Measurements from ENCODE around the gene UVRAG.
"Not testable (repeated sequence)": the region's sequence is repeated elsewhere in the genome, so short reads cannot be mapped to it uniquely, and the experiment has no call there.

UVRAG gene

DNA sequence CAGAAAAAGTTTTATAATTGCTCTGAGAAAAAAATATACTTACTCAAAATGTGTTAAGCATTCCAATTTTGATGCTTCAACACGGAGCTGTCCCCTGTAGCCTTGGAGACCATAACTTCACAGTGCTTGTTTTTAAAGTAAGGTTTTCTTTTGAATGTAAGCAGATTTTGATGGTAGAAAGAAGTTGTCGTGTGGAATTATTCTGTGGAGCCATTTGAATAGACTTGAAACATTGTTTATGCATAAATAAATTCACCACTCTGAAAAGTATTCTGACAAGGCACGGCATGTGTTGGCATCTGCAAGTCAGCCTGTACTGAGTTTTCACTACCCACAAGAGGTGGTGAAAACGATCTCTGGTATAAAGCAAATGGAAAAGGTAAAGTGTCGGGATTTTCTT is 115.5 kb downstream of the UVRAG start:
- no peaks in the 10 kb centered on the region for H3K4me1 ChIP-seq

GRCh38 chr11:75931124-75931523 is 116.1 kb downstream of the UVRAG start:
- TF ChIP-seq CTCF (IDR thresholded peaks at IDR 0.05) = no peak
- Histone ChIP-seq H3K36me3 (ENCODE audit: control insufficient read depth, insufficient read depth, low read length) (no peaks in the 10 kb centered on the region), H2AFZ (no peak overlapping the region)

More for the DNA sequence above, 115.5 kb downstream of the UVRAG start:
- H3K9ac ChIP-seq = no peak overlapping the region
- H2AFZ ChIP-seq = no peak overlapping the region
- H3K4me2 ChIP-seq (ENCODE audit: low read length) = no peak overlapping the region
- H3K27ac ChIP-seq = no peak overlapping the region
- H3K36me3 ChIP-seq (ENCODE audit: control insufficient read depth, insufficient read depth, low read length) = no peaks in the 10 kb centered on the region
- no peak for TF ChIP-seq CTCF (IDR thresholded peaks at IDR 0.05)
- peaks cover 7% of the 10 kb centered on the region for H3K79me2 ChIP-seq
- no peak overlapping the region for H3K4me3 ChIP-seq (ENCODE audit: low read depth, low read length)
- H3K27me3 ChIP-seq (ENCODE audit: control insufficient read depth, insufficient read depth, low read length) = no peaks in the 10 kb centered on the region
- no peaks in the 10 kb centered on the region for H3K9me3 ChIP-seq (ENCODE audit: control insufficient read depth, low read length)

GRCh38 chr11:75933736-75934135 is 118.7 kb downstream of the UVRAG start:
- not testable (repeated sequence) for H2AFZ ChIP-seq; H3K79me2 ChIP-seq; H3K4me3 ChIP-seq (ENCODE audit: low read depth, low read length); H3K4me2 ChIP-seq (ENCODE audit: low read length); H3K27ac ChIP-seq; H3K9ac ChIP-seq; H3K4me1 ChIP-seq; H3K27me3 ChIP-seq (ENCODE audit: control insufficient read depth, insufficient read depth, low read length); H3K36me3 ChIP-seq (ENCODE audit: control insufficient read depth, insufficient read depth, low read length); H3K9me3 ChIP-seq (ENCODE audit: control insufficient read depth, low read length)

More at GRCh38 chr11:75931124-75931523, 116.1 kb downstream of the UVRAG start:
- no peaks in the 10 kb centered on the region for H3K27me3 ChIP-seq (ENCODE audit: control insufficient read depth, insufficient read depth, low read length)
- no peaks in the 10 kb centered on the region for H3K4me1 ChIP-seq
- H3K27ac ChIP-seq = no peak overlapping the region
- H3K4me3 ChIP-seq (ENCODE audit: low read depth, low read length) = no peak overlapping the region
- H3K4me2 ChIP-seq (ENCODE audit: low read length) = no peak overlapping the region
- H3K9ac ChIP-seq = no peak overlapping the region
- no peaks in the 10 kb centered on the region for H3K9me3 ChIP-seq (ENCODE audit: control insufficient read depth, low read length)
- peaks cover 7% of the 10 kb centered on the region for H3K79me2 ChIP-seq

- no peaks in the 10 kb centered on the region for H3K36me3 ChIP-seq (ENCODE audit: control insufficient read depth, insufficient read depth, low read length)
- TF ChIP-seq CTCF (IDR thresholded peaks at IDR 0.05) = no peak
- H3K27ac ChIP-seq = no peak overlapping the region
- H3K4me3 ChIP-seq (ENCODE audit: low read depth, low read length) = no peak overlapping the region
- H3K9ac ChIP-seq = no peak overlapping the region
- H3K4me1 ChIP-seq = no peaks in the 10 kb centered on the region
- no peaks in the 10 kb centered on the region for H3K27me3 ChIP-seq (ENCODE audit: control insufficient read depth, insufficient read depth, low read length)
- no peak overlapping the region for H3K4me2 ChIP-seq (ENCODE audit: low read length)
- no peaks in the 10 kb centered on the region for H3K9me3 ChIP-seq (ENCODE audit: control insufficient read depth, low read length)
- H2AFZ ChIP-seq = no peak overlapping the region
- H3K79me2 ChIP-seq = peaks cover 7% of the 10 kb centered on the region
Observed at GRCh38 chr11:75934851-75935250, 119.8 kb downstream of the UVRAG start.

- no peak overlapping the region for H3K4me3 ChIP-seq (ENCODE audit: low read depth, low read length)
- no peak overlapping the region for H3K9ac ChIP-seq
- no peaks in the 10 kb centered on the region for H3K4me1 ChIP-seq
- H3K4me2 ChIP-seq (ENCODE audit: low read length) = no peak overlapping the region
- H3K27me3 ChIP-seq (ENCODE audit: control insufficient read depth, insufficient read depth, low read length) = no peaks in the 10 kb centered on the region
- no peaks in the 10 kb centered on the region for H3K36me3 ChIP-seq (ENCODE audit: control insufficient read depth, insufficient read depth, low read length)
- H3K79me2 ChIP-seq = peaks cover 4% of the 10 kb centered on the region
- TF ChIP-seq CTCF (IDR thresholded peaks at IDR 0.05) = no peak
- H3K27ac ChIP-seq = no peak overlapping the region
- no peaks in the 10 kb centered on the region for H3K9me3 ChIP-seq (ENCODE audit: control insufficient read depth, low read length)
- no peak overlapping the region for H2AFZ ChIP-seq
Observed at GRCh38 chr11:75938543-75938942, 123.5 kb downstream of the UVRAG start.

Measured in parathyroid adenoma (tissue), 2 donors.